Stimulated activated memory B cell treated with anti-CD40 and anti-IgM and Interleukin-4, amounts not matched to agents 10 μg/mL and 1 μg/mL and 100 μg/mL, for 72 hours (primary cell): ENCODE data around the gene INCA1.

Experiments
- ATAC-seq: fragments of 150-1000 bp; cut with Tn5 transposase; 2 replicates; pipeline ENCODE4 v1.10.0; 2021
- H3K27ac Mint-ChIP-seq: one replicate; pipeline ENCODE4 v1.8.0; 2022; ENCODE audit warnings: mild to moderate bottlenecking, mixed read lengths
- H3K27me3 Mint-ChIP-seq: one replicate; pipeline ENCODE4 v1.8.0; 2022; ENCODE audit warnings: mixed read lengths
- H3K36me3 Mint-ChIP-seq: one replicate; pipeline ENCODE4 v1.8.0; 2022; ENCODE audit warnings: mixed read lengths
- H3K4me1 Mint-ChIP-seq: one replicate; pipeline ENCODE4 v1.8.0; 2022; ENCODE audit warnings: mixed read lengths
- H3K4me3 Mint-ChIP-seq: one replicate; pipeline ENCODE4 v1.8.0; 2022; ENCODE audit warnings: mild to moderate bottlenecking, moderate library complexity, mixed read lengths
- H3K9me3 Mint-ChIP-seq: one replicate; pipeline ENCODE4 v1.8.0; 2022; ENCODE audit warnings: mixed read lengths

Gene INCA1

DNA sequence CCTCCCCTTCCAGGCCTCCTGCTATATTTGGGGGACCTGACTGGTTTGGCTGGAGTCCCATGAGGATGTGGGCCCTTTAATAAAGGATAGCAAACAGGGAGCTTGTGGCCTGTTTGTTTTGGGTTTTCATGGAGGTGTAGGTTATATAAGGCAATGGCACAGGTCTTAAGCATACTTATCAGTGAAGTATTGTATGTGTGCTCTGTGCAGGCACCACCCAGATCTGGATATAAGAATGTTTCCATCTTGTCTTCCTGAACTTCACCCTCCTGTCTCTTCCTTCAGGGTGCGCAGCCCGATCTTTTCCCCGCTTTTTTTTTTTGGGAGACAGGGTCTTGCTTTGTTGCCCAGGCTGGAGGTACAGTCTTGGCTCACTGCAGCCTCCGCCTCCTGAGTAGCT, 27.3 kb upstream of the INCA1 start:
- H3K9me3 Mint-ChIP-seq, result no peaks in the 10 kb centered on the region
- H3K27ac Mint-ChIP-seq, result no peak overlapping the region
- H3K27me3 Mint-ChIP-seq, result no peaks in the 10 kb centered on the region
- H3K36me3 Mint-ChIP-seq, result peaks cover 53% of the 10 kb centered on the region
- H3K4me1 Mint-ChIP-seq, result peaks cover 5% of the 10 kb centered on the region
- H3K4me3 Mint-ChIP-seq, result no peak overlapping the region
- ATAC-seq, result no peak

DNA sequence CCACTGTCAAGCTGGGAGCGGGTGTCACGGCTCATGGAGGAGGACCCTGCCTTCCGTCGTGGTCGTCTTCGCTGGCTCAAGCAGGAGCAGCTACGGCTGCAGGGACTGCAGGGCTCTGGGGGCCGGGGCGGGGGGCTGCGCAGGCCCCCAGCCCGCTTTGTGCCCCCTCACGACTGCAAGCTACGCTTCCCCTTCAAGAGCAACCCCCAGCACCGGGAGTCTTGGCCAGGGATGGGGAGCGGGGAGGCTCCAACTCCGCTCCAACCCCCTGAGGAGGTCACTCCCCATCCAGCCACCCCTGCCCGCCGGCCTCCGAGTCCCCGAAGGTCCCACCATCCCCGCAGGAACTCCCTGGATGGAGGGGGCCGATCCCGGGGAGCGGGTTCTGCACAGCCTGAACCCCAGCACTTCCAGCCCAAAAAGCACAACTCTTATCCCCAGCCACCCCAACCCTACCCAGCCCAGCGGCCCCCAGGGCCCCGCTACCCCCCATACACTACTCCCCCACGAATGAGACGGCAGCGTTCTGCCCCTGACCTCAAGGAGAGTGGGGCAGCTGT, 26.3 kb upstream of the INCA1 start:
- Mint-ChIP-seq H3K4me1 (peaks cover 10% of the 10 kb centered on the region), H3K36me3 (peaks cover 62% of the 10 kb centered on the region), H3K27me3 (no peaks in the 10 kb centered on the region), H3K27ac (no peak overlapping the region), H3K4me3 (no peak overlapping the region), H3K9me3 (no peaks in the 10 kb centered on the region)
- no peak for ATAC-seq

GRCh38 chr17:5022171-5022711, 24.9 kb upstream of the INCA1 start:
- ATAC-seq, result no peak
- Mint-ChIP-seq H3K27me3 (no peaks in the 10 kb centered on the region), H3K9me3 (no peaks in the 10 kb centered on the region), H3K27ac (no peak overlapping the region), H3K4me3 (no peak overlapping the region), H3K4me1 (peaks cover 10% of the 10 kb centered on the region), H3K36me3 (peaks cover 63% of the 10 kb centered on the region)

GRCh38 chr17:5020502-5021023, 23.2 kb upstream of the INCA1 start:
- H3K27ac Mint-ChIP-seq, result peak overlapping the region; percentile 2
- peaks cover 15% of the 10 kb centered on the region for H3K4me1 Mint-ChIP-seq
- peaks cover 67% of the 10 kb centered on the region for H3K36me3 Mint-ChIP-seq

DNA sequence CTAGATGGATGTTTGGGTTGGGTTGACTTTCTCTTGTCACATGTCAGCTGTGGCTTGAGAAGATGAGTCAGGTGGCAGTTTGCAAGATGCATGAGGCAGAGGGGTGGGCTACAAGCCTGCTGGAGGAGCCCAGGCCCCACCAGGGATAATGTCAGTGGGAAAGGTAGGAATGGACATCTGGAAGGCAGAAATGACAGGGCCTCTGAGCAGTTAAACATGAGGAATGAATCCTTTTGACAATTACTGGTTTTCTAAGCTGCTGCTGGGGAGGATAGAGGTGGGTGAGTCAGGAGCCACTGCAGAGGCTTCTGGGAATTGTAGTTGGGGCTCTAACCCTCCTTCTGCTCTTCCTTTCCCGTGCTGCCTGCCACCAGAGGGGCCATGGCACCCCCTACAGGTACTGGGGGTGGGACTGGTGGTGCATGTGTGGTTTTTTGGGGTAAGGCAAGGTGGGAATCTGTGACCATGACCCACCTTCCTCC, 22.2 kb upstream of the INCA1 start:
- Mint-ChIP-seq H3K36me3 (peaks cover 69% of the 10 kb centered on the region), H3K27ac (peak overlapping the region; percentile 2), H3K4me1 (peaks cover 15% of the 10 kb centered on the region), H3K4me3 (no peak overlapping the region), H3K27me3 (no peaks in the 10 kb centered on the region), H3K9me3 (no peaks in the 10 kb centered on the region)
- no peak for ATAC-seq

More at GRCh38 chr17:5020502-5021023, 23.2 kb upstream of the INCA1 start:
- Mint-ChIP-seq H3K9me3 (no peaks in the 10 kb centered on the region), H3K4me3 (no peak overlapping the region), H3K27me3 (no peaks in the 10 kb centered on the region)
- ATAC-seq, result no peak

DNA sequence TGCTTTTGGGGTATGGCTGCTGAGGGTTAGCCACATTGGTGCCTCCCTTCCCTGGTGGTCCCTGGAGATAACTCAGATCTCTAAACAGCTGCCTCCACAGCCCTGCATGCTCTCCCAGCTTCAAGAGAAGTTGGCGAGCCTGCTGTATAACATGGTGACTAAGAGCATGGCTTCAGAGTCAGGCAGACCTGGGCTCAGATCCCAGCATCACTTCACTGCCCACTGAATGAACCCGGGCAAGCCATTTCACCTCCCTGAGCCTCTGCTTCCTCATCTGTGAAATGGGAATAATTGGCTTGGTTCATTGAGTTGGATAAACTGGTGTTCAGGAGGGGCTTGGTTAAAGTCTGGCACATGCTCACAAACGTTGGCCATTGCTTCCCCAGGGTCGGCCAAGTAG, 17.0 kb upstream of the INCA1 start:
- H3K27me3 Mint-ChIP-seq, result no peaks in the 10 kb centered on the region
- H3K4me1 Mint-ChIP-seq, result peaks cover 18% of the 10 kb centered on the region
- no peak overlapping the region for H3K4me3 Mint-ChIP-seq
- no peak for ATAC-seq
- H3K9me3 Mint-ChIP-seq, result no peaks in the 10 kb centered on the region
- peaks cover 56% of the 10 kb centered on the region for H3K36me3 Mint-ChIP-seq
- H3K27ac Mint-ChIP-seq, result no peak overlapping the region

GRCh38 chr17:5011928-5012327, 14.6 kb upstream of the INCA1 start:
- Mint-ChIP-seq H3K4me3 (no peak overlapping the region), H3K27ac (no peak overlapping the region), H3K9me3 (no peaks in the 10 kb centered on the region), H3K36me3 (peaks cover 66% of the 10 kb centered on the region), H3K4me1 (peaks cover 14% of the 10 kb centered on the region), H3K27me3 (no peaks in the 10 kb centered on the region)
- peak; percentile 31 for ATAC-seq

DNA sequence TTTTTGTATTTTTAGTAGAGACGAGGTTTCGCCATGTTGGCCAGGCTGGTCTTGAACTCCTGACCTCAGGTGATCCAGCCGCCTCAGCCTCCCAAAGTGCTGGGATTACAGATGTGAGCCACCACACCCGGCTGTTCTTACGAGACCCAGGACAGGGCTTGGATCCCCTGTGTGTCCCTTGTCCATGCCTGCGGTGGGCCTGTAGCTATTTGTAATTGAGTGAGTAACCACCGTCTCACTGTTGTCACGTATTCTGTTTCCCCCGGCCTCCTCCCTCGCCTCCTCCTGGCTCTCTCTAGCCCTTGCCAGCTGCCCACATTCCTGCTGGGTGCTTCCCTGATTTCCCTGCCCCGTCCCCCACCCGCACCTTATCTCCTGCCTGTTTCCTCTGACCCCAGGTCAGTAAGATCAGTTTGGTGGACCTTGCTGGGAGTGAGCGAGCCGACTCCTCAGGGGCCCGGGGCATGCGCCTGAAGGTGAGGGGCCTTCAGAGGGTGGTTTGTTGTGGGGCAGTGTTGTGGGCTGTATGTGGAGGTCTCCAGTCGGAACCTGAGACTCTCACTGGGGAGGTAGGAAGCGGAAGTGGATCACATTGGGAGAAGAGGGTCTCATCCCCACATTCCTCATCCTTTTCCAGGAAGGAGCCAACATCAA, 6.0 kb upstream of the INCA1 start:
- peaks cover 75% of the 10 kb centered on the region for H3K36me3 Mint-ChIP-seq
- H3K27me3 Mint-ChIP-seq, result no peaks in the 10 kb centered on the region
- H3K4me1 Mint-ChIP-seq, result peaks cover 27% of the 10 kb centered on the region
- H3K27ac Mint-ChIP-seq, result no peak overlapping the region
- ATAC-seq, result no peak
- no peaks in the 10 kb centered on the region for H3K9me3 Mint-ChIP-seq
- no peak overlapping the region for H3K4me3 Mint-ChIP-seq

GRCh38 chr17:5002121-5002788, 4.9 kb upstream of the INCA1 start:
- Mint-ChIP-seq H3K9me3 (no peaks in the 10 kb centered on the region), H3K36me3 (peaks cover 64% of the 10 kb centered on the region), H3K27me3 (no peaks in the 10 kb centered on the region), H3K27ac (no peak overlapping the region), H3K4me1 (peaks cover 28% of the 10 kb centered on the region), H3K4me3 (no peak overlapping the region)
- ATAC-seq, result no peak

DNA sequence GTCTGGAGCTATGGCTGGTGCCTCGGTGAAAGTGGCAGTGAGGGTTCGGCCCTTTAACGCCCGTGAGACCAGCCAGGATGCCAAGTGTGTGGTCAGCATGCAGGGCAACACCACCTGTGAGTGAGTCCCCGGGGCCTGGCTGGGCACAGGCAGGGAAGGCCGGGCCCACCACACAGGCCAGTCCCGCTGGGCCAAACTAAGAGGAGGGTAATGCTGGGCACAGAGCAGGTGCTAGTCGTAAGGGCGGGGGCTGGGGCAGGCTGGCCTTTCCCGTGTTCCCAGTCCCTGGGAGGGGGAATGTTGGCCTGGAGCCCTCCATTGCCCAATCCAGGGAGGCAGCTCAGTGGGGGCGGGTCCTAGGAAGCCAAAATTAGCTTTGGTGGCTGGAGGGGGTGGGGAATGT, 2.9 kb upstream of the INCA1 start:
- Mint-ChIP-seq H3K36me3 (peaks cover 51% of the 10 kb centered on the region), H3K4me1 (peaks cover 34% of the 10 kb centered on the region), H3K27ac (peak overlapping the region; percentile 85), H3K9me3 (no peaks in the 10 kb centered on the region), H3K4me3 (no peak overlapping the region), H3K27me3 (peaks cover 4% of the 10 kb centered on the region)
- ATAC-seq, result no peak

GRCh38 chr17:4999430-5000093, 2.2 kb upstream of the INCA1 start:
- peaks cover 34% of the 10 kb centered on the region for H3K4me1 Mint-ChIP-seq
- no peak for ATAC-seq
- H3K4me3 Mint-ChIP-seq, result peak overlapping the region; percentile 97
- peaks cover 10% of the 10 kb centered on the region for H3K27me3 Mint-ChIP-seq
- H3K27ac Mint-ChIP-seq, result peak overlapping the region; percentile 85
- H3K9me3 Mint-ChIP-seq, result no peaks in the 10 kb centered on the region
- peaks cover 44% of the 10 kb centered on the region for H3K36me3 Mint-ChIP-seq

- Mint-ChIP-seq H3K4me3 (peak overlapping the region; percentile 97), H3K27ac (peak overlapping the region; percentile 85), H3K36me3 (peaks cover 38% of the 10 kb centered on the region), H3K27me3 (peaks cover 10% of the 10 kb centered on the region), H3K4me1 (peaks cover 34% of the 10 kb centered on the region), H3K9me3 (no peaks in the 10 kb centered on the region)
- no peak for ATAC-seq
Observed at GRCh38 chr17:4998732-4999429, 1.6 kb upstream of the INCA1 start.

DNA sequence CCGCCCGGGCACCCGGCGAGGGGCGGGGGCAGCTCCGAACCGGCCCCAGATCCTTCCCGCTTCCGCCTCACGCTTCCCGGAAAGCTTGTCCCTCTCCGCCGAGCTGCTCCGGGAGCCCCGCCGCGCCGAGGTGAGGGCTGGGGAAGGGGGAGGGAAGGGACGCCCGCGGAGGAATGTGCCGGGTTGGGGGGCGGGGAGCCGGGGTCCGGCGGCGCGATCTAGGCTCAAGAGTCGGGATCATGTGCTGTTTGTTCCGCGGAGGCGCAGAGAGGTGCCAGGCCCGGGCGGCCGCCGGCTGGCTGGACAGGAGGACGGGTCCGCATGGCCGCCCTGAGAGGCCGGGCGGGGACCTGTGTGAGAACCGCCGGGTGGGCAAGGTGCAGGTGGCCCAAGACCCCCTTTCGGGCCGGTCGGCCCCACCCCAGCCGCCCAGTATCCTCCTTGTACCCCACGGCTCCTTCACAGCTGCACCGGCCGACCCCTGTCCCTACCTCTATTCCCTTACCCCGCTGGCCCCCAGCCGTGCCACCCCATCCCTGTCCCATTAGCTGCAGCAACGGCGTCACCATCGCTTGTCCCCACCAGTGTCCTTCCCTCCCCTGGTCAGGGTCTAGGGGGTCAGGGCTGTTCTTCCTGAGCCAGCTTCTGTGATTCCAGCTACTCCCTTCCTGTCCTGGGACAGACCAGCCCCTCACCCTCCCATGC, 857 bp upstream of the INCA1 start:
- H3K4me3 Mint-ChIP-seq, result peak overlapping the region; percentile 97
- H3K27ac Mint-ChIP-seq, result peak overlapping the region; percentile 85
- H3K9me3 Mint-ChIP-seq, result no peaks in the 10 kb centered on the region
- H3K36me3 Mint-ChIP-seq, result peaks cover 30% of the 10 kb centered on the region
- peaks cover 34% of the 10 kb centered on the region for H3K4me1 Mint-ChIP-seq
- H3K27me3 Mint-ChIP-seq, result peaks cover 10% of the 10 kb centered on the region
- peak; percentile 21 for ATAC-seq

DNA sequence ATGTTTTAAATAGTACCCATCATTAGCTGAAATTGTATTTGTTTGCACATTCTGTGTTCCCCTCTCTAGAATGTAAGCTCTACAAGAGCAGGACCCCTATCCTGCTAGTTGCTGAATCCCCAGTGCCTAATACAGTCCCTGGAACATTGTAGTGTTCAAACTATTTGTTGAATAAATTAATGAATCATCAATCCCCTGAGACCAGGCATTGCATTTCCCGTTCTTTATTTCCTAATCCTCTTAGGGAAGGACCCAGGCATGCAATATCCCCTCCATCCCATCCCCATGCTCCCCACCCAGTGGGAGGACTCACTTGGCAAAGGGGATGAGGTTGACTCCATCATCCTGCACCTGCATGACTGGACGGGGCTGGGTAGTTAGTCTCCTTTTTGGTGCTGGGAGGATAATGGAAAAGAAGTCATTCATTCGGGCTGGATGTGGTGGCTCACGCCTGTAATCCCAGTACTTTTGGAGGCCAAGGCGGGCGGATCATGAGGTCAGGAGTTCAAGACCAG, 3.2 kb downstream of the INCA1 start:
- Mint-ChIP-seq H3K27ac (no peak overlapping the region), H3K36me3 (peaks cover 5% of the 10 kb centered on the region), H3K4me3 (no peak overlapping the region), H3K9me3 (no peaks in the 10 kb centered on the region), H3K4me1 (peaks cover 24% of the 10 kb centered on the region), H3K27me3 (peaks cover 10% of the 10 kb centered on the region)
- ATAC-seq, result no peak
